Astrocyte of the cerebellum (primary cell): ENCODE data around the gene JPH4.

Source experiments
- DNase-seq: peaks from one replicate; pipeline ENCODE4 v3.0.0-alpha.2; 2011; ENCODE audit warnings: low read depth
- H3K4me3 ChIP-seq: 2 replicates; pipeline ENCODE4 v1.5.1; 2011; ENCODE audit warnings: mild to moderate bottlenecking, low read depth, low read length, moderate library complexity
- CTCF ChIP-seq: IDR thresholded peaks from 2 replicates; pipeline ENCODE4 v1.5.1; 2012; ENCODE audit warnings: low read length, low read depth, moderate library complexity, mild to moderate bottlenecking; ENCODE audit errors: missing control alignments
- in situ Hi-C: cut with HindIII; loops from 2 replicates; pipeline ENCODE4 v1.10.0; 2017; ENCODE audit warnings: low sequenced_read_pairs

The JPH4 gene

GRCh38 chr14:23521785-23522640 is 56.6 kb downstream of the JPH4 start:
- no peak overlapping the region for H3K4me3 ChIP-seq
- in situ Hi-C loops = no loop called here
- no peak for DNase-seq
- no peak for TF ChIP-seq CTCF

- TF ChIP-seq CTCF = no peak
- no peak overlapping the region for H3K4me3 ChIP-seq
- in situ Hi-C loops = no loop called here
- no peak for DNase-seq
Measured at GRCh38 chr14:23520899-23521533, 57.6 kb downstream of the JPH4 start.

GRCh38 chr14:23518709-23519108 is 59.9 kb downstream of the JPH4 start:
- in situ Hi-C loops = no loop called here
- H3K4me3 ChIP-seq = no peak overlapping the region
- TF ChIP-seq CTCF = no peak
- DNase-seq = no peak
